ENCODE results near the gene RRAS.

Gene RRAS

DNA sequence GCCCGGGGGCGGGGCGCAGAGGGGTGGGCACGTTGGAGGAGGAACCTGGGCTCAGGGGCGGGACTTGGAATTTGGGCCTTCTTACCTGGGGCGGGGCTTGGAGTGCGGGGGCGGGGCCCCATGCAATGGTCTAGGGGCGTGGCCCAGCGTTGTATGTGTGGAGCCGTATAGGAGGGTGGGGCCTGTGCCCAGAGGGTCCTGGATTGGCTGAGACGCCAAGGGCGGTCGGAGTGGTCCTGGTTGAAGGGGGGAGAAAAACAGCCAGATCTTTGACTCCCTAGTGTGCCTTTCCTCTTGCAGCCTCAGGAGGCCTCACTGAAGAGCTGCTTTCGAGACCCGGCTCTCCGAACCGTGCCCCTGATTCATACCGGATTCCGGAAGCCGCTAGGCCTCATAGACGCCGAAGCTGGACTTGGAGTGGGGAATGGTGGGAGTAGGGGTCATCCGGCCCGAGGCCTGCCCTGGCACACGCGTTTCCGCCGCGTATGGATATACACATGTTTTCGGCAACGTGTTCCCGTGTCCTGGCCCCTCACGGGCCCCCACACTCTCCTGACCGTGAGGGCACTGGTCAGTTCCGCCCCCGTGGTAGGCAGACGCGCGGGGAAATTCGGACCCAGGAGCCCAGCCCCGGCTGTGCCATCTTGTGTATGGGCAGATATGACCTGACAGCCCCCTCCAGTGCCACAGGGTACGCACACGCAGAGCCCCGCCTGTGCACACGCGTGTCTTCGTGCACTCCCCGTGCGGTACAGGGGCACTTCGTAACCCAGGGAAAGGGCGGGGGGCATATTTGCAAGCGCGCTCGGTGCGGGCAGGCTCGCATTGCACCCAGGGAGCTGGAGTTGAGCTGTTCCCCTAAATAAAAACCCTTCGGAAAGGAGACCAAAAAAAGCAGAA lies 49.6 kb downstream of the RRAS start:
- Histone ChIP-seq H3K36me3 (peaks cover 11 to 16% (median 13%) of the 10 kb centered on the region in 11 experiments), H3K27ac (peak overlapping the region; percentile 74 to 100 (median 97)), H3K9ac (peak overlapping the region; percentile 86 to 98 (median 92)), H3K4me2 (peak overlapping the region; percentile 92 to 100 (median 99)), H3K4me3 (peak overlapping the region; percentile 80 to 95 (median 90)), H3K4me1 (peaks cover 8 to 29% (median 12%) of the 10 kb centered on the region in 10 experiments; a peak in 19 of 20 replicates), H3K9me3 (replicated peaks in 1 of 11) (no peaks in the 10 kb centered on the region), H3K27me3 (no peaks in the 10 kb centered on the region), H4K20me1 (peaks cover 19 to 34% (median 23%) of the 10 kb centered on the region in 11 experiments; a peak in 21 of 22 replicates)
- no peak for TF ChIP-seq Cebpa-rat (IDR thresholded peaks at IDR 0.05)

- Histone ChIP-seq H4K20me1 (peaks cover 16 to 26% (median 20%) of the 10 kb centered on the region in 11 experiments; a peak in 21 of 22 replicates), H3K27ac (no peak overlapping the region), H3K4me2 (peak overlapping the region in 2 of 11 experiments; percentile 11 to 29; a peak in 3 of 22 replicates), H3K4me3 (no peak overlapping the region), H3K36me3 (peaks cover 6 to 11% (median 8%) of the 10 kb centered on the region in 11 experiments), H3K9me3 (replicated peaks in 1 of 11) (no peaks in the 10 kb centered on the region), H3K27me3 (no peaks in the 10 kb centered on the region), H3K9ac (no peak overlapping the region), H3K4me1 (peaks cover 8 to 29% (median 12%) of the 10 kb centered on the region in 10 experiments; a peak in 19 of 20 replicates)
- no peak for TF ChIP-seq Cebpa-rat (IDR thresholded peaks at IDR 0.05)
These were observed 50.4 kb downstream of the RRAS start for GRCh38 chr19:49589502-49589905.

- Histone ChIP-seq H3K4me3 (no peak overlapping the region), H3K9ac (no peak overlapping the region), H3K27ac (no peak overlapping the region), H4K20me1 (peaks cover 6 to 17% (median 11%) of the 10 kb centered on the region in 11 experiments; a peak in 19 of 22 replicates), H3K4me2 (no peak overlapping the region), H3K4me1 (peaks cover 0 to 21% (median 5%) of the 10 kb centered on the region in 10 experiments; a peak in 17 of 20 replicates), H3K36me3 (peaks cover 0 to under 1% (median 0%) of the 10 kb centered on the region in 11 experiments; a peak in 4 of 22 replicates), H3K9me3 (replicated peaks in 1 of 11) (no peaks in the 10 kb centered on the region), H3K27me3 (no peaks in the 10 kb centered on the region)
- TF ChIP-seq Cebpa-rat (IDR thresholded peaks at IDR 0.05) = no peak
These were observed 51.4 kb downstream of the RRAS start for GRCh38 chr19:49588365-49589122.

DNA sequence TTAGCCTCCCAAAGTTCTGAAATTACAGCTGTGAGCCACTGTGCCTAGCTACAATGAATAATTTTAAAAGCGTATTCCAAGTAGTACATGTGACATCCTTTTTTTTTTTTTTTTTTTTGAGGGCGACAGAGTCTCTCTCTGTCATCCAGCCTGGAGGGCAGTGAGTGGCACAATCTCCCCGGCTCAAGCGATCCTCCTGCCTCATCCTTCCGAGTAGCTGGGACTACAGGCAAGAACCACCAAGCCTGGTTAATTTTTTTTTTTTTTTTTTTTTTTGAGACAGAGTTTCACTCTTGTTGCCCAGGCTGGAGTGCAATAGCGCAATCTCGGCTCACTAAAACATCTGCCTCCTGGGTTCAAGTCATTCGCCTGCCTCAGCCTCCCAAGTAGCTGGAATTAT lies 52.7 kb downstream of the RRAS start:
- Histone ChIP-seq H3K36me3 (no peaks in the 10 kb centered on the region), H3K4me1 (peaks cover 0 to 10% (median 4%) of the 10 kb centered on the region in 10 experiments; a peak in 8 of 20 replicates), H3K9ac (no peak overlapping the region), H3K27ac (no peak overlapping the region), H3K27me3 (no peaks in the 10 kb centered on the region), H3K4me3 (no peak overlapping the region), H3K4me2 (no peak overlapping the region), H3K9me3 (replicated peaks in 1 of 11) (no peaks in the 10 kb centered on the region), H4K20me1 (peaks cover 1 to 6% (median 3%) of the 10 kb centered on the region in 11 experiments; a peak in 18 of 22 replicates)
- TF ChIP-seq Cebpa-rat (IDR thresholded peaks at IDR 0.05) = no peak
